Medulla oblongata (tissue), 1 donor: ENCODE results near the gene COL25A1.
"Not testable (repeated sequence)": the region's sequence is repeated elsewhere in the genome, so short reads cannot be mapped to it uniquely, and the experiment has no call there.

Experiments
- DNase-seq: peaks from one replicate; pipeline ENCODE4 v3.0.0-alpha.2; 2015; ENCODE audit errors: extremely low spot score

Gene COL25A1

DNA sequence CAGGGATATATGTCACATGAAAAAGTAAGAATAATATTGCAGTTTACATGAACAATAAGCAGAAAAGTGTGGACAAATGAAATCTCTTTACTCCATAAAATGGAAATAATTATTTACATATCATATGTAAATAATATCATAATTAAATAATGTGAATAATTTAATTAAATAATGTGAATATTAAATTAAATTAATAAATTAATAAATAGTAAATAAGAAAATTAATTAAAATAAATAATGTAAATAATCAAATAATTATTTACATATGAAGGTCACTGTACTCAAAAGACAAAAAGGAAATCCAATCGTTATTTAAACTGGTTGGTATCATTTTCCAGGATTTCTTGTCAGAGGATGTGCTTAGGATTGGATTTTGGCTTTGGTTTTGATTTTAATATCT, 338.5 kb downstream of the COL25A1 start:
- no peak for DNase-seq

DNA sequence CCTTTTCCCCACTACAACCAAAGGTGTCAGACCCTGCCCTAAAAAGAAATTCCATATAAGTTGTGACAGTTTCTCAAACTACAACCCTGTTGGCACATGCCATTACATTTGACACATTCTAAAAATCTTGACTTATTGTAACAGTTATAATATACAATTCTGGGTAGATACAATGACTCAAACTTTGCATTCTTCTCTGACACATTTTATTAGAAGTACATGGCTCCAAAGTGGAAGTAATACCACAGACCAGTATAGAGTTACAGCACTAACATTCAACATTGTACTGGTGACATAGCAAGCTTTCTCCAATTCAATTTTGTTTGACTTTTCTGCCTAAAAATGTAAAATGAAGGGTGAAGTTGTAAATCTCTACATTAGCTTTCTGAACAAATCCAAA, 343.0 kb downstream of the COL25A1 start:
- DNase-seq, result no peak

DNA sequence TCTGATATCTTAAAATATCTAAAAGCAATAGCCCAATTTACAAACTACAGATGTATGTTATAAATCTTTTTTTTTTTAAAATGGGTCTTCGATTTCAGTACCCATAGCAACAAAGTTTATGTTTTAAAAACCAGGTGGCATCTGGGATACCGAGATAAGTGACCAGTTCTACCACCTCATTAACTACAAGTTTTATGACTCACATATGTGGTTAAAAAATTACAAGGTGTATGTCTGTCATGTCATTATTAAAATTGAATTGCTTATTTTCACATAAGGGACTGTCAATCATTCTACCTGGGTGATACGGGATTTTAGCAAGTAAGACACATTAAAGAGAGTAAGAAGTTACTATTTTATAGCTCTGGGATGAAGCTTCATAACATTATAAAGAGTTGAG, 347.6 kb downstream of the COL25A1 start:
- no peak for DNase-seq

DNA sequence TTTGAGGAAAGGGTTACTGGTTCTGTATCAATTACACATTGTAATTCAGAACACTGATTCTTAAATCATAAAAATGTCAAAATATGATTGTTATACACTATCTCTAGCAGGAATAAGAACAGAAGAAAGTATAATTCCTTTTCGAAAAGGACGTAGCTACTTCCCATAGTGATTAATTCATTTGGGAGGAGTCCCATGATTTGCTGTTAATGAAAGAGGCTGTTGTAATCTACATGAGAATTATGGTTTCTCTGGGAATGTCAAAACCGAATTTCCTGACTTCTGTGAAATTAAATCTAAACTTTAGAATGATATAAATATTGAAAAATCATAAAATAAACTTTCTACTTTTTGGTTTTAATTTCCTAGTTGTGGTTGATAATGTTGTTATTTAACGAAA, 348.5 kb downstream of the COL25A1 start:
- DNase-seq, result no peak

DNA sequence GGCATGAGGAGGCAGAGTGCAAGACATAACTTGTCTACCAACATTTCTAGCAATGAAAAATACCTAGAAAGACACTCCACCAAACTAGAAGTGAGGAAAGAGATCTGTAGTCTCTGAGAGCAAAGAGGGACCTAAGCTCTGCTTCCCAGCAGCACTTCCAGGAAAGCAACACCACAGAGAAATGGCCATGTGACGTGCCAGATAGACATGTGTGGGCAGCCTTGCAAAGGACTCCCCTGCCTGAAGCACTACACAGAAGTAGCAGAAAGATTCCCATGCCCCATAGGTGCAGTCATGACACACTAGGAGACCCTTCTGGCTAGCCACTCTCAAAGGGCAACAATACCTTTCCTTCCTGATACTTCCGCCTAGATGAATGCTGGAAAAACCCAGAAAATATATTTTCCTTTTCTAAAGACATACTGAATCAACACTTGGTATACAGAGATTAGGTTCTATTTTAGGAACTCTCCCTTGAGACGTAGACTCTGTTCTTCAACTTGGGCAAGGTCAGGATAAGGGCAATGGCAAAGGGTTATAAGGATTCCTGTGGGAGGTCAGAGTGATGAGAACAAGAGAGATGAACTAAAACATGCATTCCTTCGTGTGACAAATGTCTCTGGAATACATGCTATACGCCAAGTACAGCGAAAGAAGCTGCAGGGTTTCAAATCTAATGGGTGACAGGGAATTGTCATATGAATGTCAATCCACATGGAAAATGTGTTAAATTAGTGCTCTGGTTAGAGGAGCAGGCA, 352.1 kb downstream of the COL25A1 start:
- no peak for DNase-seq

DNA sequence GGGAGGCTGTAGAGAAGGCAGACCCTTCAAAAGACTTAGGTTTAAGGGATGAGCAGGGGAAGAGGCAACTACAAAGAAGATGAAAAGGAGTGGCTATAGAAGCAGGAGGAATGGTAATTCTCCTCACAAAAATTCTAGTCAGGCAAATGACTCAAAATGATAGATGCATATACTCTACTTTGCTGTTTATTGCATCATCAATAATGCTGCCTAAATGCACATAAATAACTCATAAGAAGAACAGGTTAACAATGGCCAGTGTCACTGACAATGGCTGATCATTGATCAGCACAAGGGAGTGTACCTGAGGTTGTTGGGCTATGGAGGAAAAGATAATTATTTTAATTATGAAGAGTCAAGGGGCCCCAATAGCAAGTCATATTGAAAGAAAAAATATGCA, 354.9 kb downstream of the COL25A1 start:
- no peak for DNase-seq

DNA sequence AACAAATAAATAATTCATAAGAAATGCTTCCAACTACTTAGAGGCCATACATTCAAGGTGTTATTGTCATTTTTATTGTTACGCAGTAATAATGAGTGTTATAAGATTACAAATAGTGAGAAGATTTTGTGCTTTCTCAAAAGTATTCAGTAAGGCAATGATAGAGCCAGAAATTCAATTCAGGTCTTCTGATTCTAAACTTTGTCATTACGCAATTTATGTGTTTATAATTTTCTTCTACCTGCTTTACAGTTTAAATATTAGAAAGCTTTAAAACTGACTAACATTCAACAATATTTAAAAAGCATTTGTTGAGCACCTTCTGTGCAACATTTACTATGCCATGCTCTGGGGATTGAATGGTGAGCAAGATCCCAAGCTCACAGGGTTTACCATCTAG, 356.2 kb downstream of the COL25A1 start:
- no peak for DNase-seq

DNA sequence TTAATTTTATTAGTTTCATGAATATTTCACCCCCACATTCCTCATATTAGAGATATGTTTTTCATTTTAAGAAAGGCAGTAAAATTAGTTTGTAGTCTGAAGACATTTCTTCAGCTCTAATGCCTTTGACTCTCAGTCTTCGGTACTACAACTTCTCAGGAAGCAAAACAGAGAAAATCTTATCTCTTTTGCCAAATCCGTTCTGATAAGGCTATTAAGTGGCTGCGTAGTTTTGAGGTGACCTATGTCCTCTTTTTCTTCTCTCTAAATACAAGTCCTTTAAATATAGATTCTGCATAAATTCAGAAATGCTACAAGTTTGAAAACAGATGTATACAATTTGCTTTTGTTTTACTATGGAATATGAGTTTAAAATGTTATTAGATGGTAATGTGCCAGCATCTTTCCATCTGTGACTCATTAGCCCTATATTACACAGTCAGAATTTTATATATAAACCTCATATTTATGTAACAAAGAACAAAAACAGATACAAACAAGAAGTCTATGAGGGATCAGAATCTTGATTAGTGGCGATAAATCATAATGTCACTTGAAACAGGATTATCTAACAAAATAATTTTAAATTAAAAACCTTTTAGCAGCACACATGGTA, 358.4 kb downstream of the COL25A1 start:
- DNase-seq, result no peak

DNA sequence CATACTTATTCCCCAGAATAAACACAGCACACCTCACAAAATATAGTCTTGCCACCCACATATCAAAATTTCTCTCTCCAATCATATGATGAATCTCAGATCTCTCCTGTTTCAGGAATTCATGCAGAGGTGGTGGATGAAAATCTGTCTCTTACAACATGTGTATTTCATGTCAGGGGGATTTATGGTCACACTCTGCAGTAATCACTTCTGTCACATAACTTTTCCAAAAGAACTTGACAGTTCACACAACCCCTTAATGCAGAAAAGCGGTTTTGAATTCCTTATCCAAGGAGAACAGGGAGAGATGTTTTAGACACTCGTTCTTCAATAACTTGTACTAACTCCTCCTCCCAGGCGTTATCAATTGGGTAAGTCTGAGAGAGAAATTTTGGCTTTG, 359.1 kb downstream of the COL25A1 start:
- no peak for DNase-seq

DNA sequence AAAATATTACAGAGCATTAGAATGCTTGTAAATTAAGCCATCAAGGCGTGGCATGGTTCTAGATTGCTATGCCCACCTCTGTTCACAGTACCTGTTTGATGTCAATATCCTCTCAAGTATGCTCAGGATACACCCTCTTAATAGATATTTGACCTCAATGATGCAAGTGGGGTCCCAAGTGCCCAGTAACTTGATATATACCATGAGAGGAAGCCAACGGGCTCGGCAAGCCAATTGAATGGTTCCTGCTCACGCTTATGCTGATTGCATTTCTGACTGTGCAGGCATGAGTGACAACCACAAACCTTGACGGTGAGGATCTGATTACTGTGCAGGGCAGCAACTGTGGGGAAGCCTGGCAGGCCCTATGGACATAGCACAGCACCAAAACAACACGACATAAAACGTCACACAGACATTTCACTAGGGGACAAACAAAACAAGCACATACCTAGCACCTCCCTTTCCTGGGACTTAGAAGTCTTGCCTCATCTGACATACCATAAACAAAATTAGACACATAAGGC, 360.5 kb downstream of the COL25A1 start:
- no peak for DNase-seq

DNA sequence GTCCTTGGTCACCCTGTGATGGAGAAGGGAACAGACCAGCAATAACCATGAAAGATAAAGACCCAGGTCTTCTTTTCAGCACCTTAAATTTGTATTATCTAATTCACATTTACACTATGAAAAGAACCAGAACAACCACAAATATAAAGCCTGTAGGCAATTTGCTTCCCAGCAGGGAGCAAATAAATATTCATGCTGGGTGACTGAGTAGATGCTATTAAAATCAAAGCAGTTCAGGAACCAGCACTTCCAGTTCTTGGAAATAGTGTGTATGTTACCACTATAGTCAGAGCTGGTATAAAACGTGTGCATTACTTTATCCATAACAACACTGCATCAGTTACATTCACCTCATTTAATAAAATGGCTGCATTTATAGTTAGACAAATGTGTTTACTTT, 361.8 kb downstream of the COL25A1 start:
- no peak for DNase-seq

DNA sequence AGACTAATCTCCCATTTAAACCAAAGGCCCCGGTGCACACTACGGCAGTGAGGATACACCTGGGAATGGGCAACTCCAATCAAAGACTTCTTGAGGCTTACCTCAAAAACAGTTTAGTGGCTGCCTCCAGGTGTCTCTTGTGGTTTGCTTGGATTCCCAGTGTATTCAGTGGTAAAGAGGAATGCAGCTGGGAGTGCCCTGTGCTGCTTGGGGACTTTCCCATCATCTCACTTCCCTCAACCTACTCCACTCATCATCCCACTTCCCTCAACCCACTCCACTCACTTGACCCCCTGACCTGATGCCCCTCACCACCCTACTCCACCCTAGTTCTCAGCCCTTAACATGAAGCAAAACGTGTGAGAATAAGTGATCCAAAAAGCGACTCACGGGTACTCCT, 362.3 kb downstream of the COL25A1 start:
- no peak for DNase-seq

DNA sequence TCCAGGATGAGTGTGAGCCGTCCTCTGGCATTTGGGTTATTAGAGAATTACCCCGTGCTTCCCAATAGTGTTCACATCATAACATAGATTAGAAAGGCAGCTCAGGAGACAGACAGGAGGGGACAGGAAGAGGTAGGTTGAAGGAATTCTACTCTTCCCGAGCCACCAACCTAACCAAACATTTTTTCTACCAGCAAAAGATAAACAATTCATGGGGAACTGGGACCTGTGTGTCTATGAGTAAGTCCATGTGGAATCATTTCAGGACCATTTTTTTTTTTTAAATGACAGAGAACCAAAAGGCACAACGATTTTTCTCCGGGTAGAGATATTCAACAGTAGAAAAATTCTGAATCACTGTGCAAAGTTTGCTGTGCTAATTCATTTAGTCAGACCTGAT, 365.4 kb downstream of the COL25A1 start:
- no peak for DNase-seq

DNA sequence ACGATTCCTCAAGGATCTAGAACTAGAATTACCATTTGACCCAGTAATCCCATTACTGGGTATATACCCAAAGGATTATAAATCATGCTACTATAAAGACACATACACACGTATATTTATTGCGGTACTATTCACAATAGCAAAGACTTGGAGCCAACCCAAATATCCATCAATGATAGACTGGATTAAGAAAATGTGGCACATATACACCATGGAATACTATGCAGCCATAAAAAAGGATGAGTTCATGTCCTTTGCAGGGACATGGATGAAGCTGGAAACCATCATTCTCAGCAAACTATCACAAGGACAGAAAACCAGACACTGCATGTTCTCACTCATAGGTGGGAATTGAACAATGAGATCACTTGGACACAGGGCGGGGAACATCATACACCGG, 368.5 kb downstream of the COL25A1 start:
- not testable (repeated sequence) for DNase-seq

DNA sequence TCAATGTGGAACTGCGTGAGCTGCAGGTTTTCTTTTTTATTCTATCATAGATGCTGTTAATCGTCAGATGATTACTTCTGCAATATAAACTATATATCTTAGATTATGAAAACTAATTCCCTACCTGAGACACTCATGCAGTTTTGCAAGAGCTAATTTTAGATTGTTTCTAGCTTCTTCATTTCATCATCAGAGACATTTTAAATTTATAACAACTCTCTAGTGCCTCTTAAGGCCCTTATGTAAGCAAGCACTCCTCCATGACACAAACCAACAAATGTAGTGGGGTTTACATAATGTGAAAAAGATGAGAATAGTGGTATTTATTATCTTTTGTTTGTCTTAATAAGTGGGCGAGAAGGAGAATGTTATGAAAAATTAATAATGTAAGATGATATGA, 369.4 kb downstream of the COL25A1 start:
- no peak for DNase-seq

DNA sequence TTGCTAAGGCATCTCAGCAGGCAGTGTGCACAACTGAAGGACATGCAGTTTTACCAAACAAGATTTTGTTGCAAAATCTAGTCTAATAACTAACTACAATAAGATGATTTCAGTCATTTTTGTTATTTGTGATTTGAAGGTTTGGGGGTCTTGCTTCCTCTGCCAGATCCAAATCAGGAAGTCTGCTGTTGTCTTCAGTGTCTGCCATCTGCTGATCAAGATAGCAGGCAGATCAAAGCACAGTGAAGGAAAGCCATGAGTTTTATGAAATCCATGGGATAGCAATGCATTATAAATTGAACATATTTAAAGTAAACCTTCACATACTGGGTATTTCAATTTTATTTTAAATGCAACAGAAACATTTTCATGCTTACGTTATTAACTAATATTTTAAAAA, 370.5 kb downstream of the COL25A1 start:
- no peak for DNase-seq

DNA sequence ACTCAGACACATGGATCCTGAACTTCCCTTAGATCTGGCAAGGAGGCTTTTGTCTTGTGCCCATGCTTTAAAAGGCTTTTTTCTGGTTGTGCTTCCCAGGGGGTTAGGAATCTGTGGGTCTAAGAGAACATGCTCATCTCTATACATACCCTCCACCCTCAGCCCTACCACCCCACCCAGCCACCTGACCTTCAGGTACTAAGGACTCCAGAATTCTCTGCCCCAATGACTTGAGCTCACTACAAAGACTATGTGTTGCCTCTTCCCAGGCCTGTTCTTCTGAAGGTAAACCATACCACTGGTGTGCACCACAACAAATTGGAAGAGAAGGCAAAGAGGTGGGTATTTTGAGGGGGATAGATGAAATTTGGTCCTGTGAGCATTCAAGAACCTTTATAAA, 372.3 kb downstream of the COL25A1 start:
- no peak for DNase-seq

DNA sequence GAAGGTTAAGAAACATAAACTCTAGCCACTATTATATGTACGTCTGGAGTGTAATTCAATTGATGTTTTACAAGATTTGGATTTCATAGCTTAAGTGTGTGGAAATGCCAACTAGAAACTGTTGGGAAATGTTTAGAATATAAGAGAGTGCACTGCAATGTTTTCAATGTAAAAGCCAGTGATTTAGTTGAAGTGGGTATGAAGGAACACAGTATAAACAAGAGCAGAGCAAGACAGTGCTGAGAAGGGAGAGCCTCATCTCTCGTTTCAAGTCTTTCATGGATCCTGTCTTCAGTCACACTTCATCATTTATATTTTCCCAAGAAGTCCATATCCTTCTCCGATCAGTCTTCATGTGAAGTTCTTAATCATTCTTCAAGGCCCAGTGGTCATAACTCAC, 375.7 kb downstream of the COL25A1 start:
- no peak for DNase-seq

DNA sequence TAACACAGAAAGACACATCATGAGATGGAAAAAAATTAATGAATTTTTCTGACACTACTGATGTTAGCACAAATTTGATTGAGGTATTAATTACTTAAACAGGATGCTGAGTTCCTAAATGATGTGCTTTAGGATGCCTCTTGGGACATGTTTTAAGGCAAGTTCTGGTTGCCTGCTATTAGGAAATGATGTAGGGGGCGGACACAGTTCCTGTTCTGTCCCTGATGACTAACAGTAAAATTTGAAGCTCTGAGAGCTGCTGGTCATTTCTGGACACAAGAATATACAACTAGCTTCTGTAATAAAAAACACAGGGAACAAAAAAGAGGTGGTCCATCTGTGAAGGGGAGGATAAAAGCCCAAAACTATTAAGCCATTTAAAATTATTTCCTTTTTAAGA, 376.4 kb downstream of the COL25A1 start:
- no peak for DNase-seq

DNA sequence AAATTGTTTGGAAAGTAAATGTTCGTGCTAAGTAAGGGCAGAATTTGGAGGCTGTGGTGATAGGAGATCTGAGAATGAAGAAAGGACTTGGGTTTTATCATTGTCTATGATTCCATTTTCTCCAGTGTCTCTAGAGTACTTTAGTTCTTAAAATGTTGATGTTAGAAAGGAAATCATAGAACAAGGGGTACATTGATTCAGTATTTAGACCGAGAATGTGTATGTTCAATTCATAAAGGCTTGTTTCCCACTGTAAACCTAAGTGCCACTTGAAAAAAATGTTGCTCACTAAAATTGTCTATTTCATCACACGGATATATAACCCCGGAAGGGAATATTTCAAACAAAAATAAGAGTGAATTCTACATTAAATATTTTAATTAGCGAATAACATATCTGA, 380.3 kb downstream of the COL25A1 start:
- DNase-seq, result no peak

DNA sequence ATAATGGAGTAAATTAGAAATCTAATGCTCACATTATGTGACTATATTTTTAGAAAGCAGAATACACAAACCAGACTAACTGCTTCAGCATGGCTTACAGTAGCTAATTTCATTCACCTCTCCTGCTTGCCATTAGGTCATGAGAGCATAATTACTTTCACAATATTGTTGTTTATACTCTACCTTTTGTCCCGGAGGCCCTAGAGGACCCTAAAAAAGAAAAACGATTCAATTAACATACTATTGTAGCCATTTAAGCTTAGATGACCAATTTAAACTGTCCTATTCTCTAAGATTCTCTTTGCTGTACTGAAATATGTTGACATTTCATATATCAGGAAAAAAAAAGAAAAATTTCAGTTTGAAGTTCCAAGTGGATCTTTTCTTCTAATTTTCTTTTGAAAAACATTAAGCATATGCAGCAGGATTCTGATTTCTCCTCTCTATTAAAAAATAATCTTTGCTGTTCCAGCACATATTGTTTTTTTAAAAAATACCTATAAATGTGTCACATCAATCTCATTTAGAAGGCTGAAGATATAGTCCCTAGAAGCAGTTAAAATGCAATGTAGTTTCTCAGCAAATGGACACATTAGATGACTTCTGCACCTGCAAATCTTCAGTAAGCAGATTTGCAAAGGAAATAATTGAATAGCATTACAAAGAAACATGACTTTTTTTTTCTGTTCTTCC, 381.9 kb downstream of the COL25A1 start:
- no peak for DNase-seq

DNA sequence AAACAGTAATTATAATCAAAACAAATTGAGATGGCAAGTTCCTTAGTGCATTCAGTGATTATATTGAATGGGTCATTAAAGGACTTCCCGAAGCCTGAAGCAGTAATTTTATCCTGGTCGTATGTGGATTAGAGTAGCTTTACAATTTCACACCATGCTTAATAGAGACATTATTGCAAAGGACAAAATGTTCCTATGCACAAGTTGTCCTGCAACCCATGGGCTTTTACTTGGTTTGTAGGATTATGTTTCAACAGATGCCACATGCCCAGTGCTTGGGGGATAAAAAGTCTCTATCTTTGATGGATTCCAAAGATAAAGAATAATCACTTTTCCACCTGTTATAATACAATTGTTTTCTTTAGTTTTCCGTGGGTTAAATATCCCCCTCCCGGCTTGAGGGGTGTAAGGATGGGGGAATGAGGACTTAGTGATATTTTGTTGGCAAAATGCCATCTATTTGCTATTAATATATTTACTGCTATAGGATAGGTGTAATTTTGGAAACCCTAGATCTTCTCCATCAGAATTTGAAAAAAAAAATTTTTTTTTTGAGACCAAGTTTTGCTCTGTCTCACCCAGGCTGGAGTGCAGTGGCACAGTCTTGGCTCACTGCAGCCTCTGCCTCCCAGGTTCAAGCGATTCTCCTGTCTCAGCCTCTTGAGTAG, 383.1 kb downstream of the COL25A1 start:
- DNase-seq, result no peak
